ENCODE results near the gene CYRIA.

- TF ChIP-seq CTCF (IDR thresholded peaks at IDR 0.05) (no peak), POLR2AphosphoS5 (IDR thresholded peaks at IDR 0.05) (no peak)
Measured at GRCh38 chr2:16683576-16683975, 17.9 kb upstream of the CYRIA start.

Measured in breast epithelium (tissue), 3 donors.